ENCODE results near the gene FBXO42.

Gene FBXO42

GRCh38 chr1:16380868-16381267 lies 28.6 kb upstream of the FBXO42 start:
- no peak overlapping the region for H3K4me3 ChIP-seq (ENCODE audit: low read depth, low read length)
- DNase-seq (ENCODE audit: low read depth), result no peak
- TF ChIP-seq POLR2A (IDR thresholded peaks at IDR 0.05; ENCODE audit: extremely low read depth, insufficient read length) (no peak), MYC (IDR thresholded peaks at IDR 0.05; ENCODE audit: low read depth, low read length) (no peak), CTCF (IDR thresholded peaks at IDR 0.05; ENCODE audit: low read depth, low read length) (no peak), MAX (IDR thresholded peaks at IDR 0.05; ENCODE audit: low read depth, low read length) (no peak)

GRCh38 chr1:16378443-16378842 lies 26.2 kb upstream of the FBXO42 start:
- TF ChIP-seq CTCF (IDR thresholded peaks at IDR 0.05; ENCODE audit: low read depth, low read length), result no peak
- TF ChIP-seq MAX (IDR thresholded peaks at IDR 0.05; ENCODE audit: low read depth, low read length), result no peak
- no peak for TF ChIP-seq POLR2A (IDR thresholded peaks at IDR 0.05; ENCODE audit: extremely low read depth, insufficient read length)
- TF ChIP-seq MYC (IDR thresholded peaks at IDR 0.05; ENCODE audit: low read depth, low read length), result no peak
- no peak for DNase-seq (ENCODE audit: low read depth)
- H3K4me3 ChIP-seq (ENCODE audit: low read depth, low read length), result no peak overlapping the region

- TF ChIP-seq POLR2A (IDR thresholded peaks at IDR 0.05; ENCODE audit: extremely low read depth, insufficient read length) (no peak), MYC (IDR thresholded peaks at IDR 0.05; ENCODE audit: low read depth, low read length) (no peak), MAX (IDR thresholded peaks at IDR 0.05; ENCODE audit: low read depth, low read length) (no peak), CTCF (IDR thresholded peaks at IDR 0.05; ENCODE audit: low read depth, low read length) (no peak)
- H3K4me3 ChIP-seq (ENCODE audit: low read depth, low read length), result no peak overlapping the region
- DNase-seq (ENCODE audit: low read depth), result no peak
Observed at GRCh38 chr1:16376971-16377370, 24.7 kb upstream of the FBXO42 start.

- DNase-seq (ENCODE audit: low read depth), result no peak
- H3K4me3 ChIP-seq (ENCODE audit: low read depth, low read length), result no peak overlapping the region
- TF ChIP-seq POLR2A (IDR thresholded peaks at IDR 0.05; ENCODE audit: extremely low read depth, insufficient read length), result no peak
- no peak for TF ChIP-seq CTCF (IDR thresholded peaks at IDR 0.05; ENCODE audit: low read depth, low read length)
- TF ChIP-seq MYC (IDR thresholded peaks at IDR 0.05; ENCODE audit: low read depth, low read length), result no peak
Observed at GRCh38 chr1:16375521-16376340, 23.5 kb upstream of the FBXO42 start.

- no peak for TF ChIP-seq MAX (IDR thresholded peaks at IDR 0.05; ENCODE audit: low read depth, low read length)
- TF ChIP-seq MYC (IDR thresholded peaks at IDR 0.05; ENCODE audit: low read depth, low read length), result no peak
- TF ChIP-seq POLR2A (IDR thresholded peaks at IDR 0.05; ENCODE audit: extremely low read depth, insufficient read length), result no peak
- no peak for TF ChIP-seq CTCF (IDR thresholded peaks at IDR 0.05; ENCODE audit: low read depth, low read length)
- H3K4me3 ChIP-seq (ENCODE audit: low read depth, low read length), result no peak overlapping the region
- DNase-seq (ENCODE audit: low read depth), result no peak
Observed at GRCh38 chr1:16374266-16374665, 22.0 kb upstream of the FBXO42 start.
